ENCODE data around the gene BACE2. TPM values are rescaled to one million over a fixed set of nuclear protein-coding genes. Genes with fewer than 3 reads are reported as not detected.

Gene BACE2
- total and polyA plus RNA-seq, 4 donors, result 1.7 to 16.7 (median 5.6) TPM

DNA sequence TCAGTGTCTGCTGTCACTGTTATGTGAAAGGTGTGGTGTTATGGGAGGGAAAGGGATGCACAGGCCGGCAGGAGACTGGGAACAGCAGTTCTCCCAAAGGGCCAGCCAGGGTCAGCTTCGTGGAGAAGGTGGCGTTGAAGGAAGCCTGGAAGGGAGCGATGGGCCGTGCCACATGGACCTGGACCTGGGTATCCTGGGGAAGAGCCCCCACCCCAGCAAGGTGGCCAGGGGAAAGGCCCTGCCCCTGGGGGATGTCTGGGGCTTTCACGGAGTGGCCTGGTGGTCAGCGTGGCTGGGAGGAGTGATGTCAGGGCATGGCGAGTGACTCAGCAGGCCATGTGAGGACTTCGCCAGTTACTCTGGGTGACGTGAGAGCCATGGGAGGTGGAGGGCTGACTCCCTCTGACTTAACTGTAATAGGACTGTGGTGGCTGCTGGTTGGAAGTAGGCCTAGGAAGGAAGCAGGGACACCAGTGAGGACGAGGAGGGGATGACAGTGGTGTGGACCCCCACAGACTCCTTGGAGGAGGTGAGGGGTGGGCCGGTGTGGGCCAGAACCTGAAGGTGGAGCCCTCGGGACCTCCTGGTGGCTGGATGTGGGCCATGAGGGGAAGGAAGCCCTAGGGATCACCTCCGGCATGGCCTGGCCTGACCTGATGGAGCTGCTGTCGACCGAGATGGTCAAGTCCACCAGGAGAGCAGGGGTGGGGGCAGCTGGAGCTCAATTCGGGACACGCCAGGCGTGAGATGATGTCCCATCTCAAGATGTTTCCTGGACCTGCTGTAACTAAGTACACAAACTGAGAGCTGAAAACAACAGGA lies 54.5 kb downstream of the BACE2 start:
- Histone ChIP-seq H3K4me1 (ENCODE audit: control insufficient read depth in 4 of 4, insufficient read depth in 4 of 4, low read length in 3 of 4) (no peaks in the 10 kb centered on the region), H3K4me3 (ENCODE audit: low read depth in 1 of 3, low read length in 3 of 3) (no peak overlapping the region), H3K36me3 (ENCODE audit: control insufficient read depth in 4 of 4, insufficient read depth in 3 of 4, low read depth in 1 of 4, low read length in 3 of 4) (no peaks in the 10 kb centered on the region), H3K9me3 (ENCODE audit: control insufficient read depth in 4 of 4, low read length in 3 of 4) (no peaks in the 10 kb centered on the region), H3K9ac (ENCODE audit: low read depth in 1 of 2, low read length in 2 of 2) (no peak overlapping the region), H3K27me3 (ENCODE audit: control insufficient read depth in 4 of 4, insufficient read depth in 4 of 4, low read length in 3 of 4) (peaks cover 0 to 2% (median 0%) of the 10 kb centered on the region in 4 donors), H3K27ac (ENCODE audit: low read depth in 1 of 2, low read length in 2 of 2) (no peak overlapping the region)
- WGBS, result 89% methylated on average over 19 of the region's 19 CpGs
- TF ChIP-seq GABPA (IDR thresholded peaks at IDR 0.05 in 1 of 2, conservative IDR thresholded peaks at IDR 0.05 in 1 of 2) (no peak), HNF4G (IDR thresholded peaks at IDR 0.05) (no peak), JUND (IDR thresholded peaks at IDR 0.05) (no peak), EGR1 (IDR thresholded peaks at IDR 0.05; ENCODE audit: low read depth in 2 of 2) (no peak), SP1 (IDR thresholded peaks at IDR 0.05) (no peak), FOXA1 (IDR thresholded peaks at IDR 0.05) (no peak), YY1 (IDR thresholded peaks at IDR 0.05) (no peak), TAF1 (conservative IDR thresholded peaks at IDR 0.05) (no peak), FOXA2 (IDR thresholded peaks at IDR 0.05) (no peak), RXRA (IDR thresholded peaks at IDR 0.05) (no peak)
- TF ChIP-seq, protein P1, sequence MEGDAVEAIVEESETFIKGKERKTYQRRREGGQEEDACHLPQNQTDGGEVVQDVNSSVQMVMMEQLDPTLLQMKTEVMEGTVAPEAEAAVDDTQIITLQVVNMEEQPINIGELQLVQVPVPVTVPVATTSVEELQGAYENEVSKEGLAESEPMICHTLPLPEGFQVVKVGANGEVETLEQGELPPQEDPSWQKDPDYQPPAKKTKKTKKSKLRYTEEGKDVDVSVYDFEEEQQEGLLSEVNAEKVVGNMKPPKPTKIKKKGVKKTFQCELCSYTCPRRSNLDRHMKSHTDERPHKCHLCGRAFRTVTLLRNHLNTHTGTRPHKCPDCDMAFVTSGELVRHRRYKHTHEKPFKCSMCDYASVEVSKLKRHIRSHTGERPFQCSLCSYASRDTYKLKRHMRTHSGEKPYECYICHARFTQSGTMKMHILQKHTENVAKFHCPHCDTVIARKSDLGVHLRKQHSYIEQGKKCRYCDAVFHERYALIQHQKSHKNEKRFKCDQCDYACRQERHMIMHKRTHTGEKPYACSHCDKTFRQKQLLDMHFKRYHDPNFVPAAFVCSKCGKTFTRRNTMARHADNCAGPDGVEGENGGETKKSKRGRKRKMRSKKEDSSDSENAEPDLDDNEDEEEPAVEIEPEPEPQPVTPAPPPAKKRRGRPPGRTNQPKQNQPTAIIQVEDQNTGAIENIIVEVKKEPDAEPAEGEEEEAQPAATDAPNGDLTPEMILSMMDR (IDR thresholded peaks at IDR 0.05; ENCODE audit: low read depth, low read length, missing input control), result no peak
- TF ChIP-seq, protein P2, sequence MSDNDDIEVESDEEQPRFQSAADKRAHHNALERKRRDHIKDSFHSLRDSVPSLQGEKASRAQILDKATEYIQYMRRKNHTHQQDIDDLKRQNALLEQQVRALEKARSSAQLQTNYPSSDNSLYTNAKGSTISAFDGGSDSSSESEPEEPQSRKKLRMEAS (IDR thresholded peaks at IDR 0.05), result no peak
- TF ChIP-seq, protein P3, sequence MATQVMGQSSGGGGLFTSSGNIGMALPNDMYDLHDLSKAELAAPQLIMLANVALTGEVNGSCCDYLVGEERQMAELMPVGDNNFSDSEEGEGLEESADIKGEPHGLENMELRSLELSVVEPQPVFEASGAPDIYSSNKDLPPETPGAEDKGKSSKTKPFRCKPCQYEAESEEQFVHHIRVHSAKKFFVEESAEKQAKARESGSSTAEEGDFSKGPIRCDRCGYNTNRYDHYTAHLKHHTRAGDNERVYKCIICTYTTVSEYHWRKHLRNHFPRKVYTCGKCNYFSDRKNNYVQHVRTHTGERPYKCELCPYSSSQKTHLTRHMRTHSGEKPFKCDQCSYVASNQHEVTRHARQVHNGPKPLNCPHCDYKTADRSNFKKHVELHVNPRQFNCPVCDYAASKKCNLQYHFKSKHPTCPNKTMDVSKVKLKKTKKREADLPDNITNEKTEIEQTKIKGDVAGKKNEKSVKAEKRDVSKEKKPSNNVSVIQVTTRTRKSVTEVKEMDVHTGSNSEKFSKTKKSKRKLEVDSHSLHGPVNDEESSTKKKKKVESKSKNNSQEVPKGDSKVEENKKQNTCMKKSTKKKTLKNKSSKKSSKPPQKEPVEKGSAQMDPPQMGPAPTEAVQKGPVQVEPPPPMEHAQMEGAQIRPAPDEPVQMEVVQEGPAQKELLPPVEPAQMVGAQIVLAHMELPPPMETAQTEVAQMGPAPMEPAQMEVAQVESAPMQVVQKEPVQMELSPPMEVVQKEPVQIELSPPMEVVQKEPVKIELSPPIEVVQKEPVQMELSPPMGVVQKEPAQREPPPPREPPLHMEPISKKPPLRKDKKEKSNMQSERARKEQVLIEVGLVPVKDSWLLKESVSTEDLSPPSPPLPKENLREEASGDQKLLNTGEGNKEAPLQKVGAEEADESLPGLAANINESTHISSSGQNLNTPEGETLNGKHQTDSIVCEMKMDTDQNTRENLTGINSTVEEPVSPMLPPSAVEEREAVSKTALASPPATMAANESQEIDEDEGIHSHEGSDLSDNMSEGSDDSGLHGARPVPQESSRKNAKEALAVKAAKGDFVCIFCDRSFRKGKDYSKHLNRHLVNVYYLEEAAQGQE (IDR thresholded peaks at IDR 0.05), result no peak
- TF ChIP-seq, protein P4, sequence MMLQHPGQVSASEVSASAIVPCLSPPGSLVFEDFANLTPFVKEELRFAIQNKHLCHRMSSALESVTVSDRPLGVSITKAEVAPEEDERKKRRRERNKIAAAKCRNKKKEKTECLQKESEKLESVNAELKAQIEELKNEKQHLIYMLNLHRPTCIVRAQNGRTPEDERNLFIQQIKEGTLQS (IDR thresholded peaks at IDR 0.05), result no peak
- TF ChIP-seq, protein P5, sequence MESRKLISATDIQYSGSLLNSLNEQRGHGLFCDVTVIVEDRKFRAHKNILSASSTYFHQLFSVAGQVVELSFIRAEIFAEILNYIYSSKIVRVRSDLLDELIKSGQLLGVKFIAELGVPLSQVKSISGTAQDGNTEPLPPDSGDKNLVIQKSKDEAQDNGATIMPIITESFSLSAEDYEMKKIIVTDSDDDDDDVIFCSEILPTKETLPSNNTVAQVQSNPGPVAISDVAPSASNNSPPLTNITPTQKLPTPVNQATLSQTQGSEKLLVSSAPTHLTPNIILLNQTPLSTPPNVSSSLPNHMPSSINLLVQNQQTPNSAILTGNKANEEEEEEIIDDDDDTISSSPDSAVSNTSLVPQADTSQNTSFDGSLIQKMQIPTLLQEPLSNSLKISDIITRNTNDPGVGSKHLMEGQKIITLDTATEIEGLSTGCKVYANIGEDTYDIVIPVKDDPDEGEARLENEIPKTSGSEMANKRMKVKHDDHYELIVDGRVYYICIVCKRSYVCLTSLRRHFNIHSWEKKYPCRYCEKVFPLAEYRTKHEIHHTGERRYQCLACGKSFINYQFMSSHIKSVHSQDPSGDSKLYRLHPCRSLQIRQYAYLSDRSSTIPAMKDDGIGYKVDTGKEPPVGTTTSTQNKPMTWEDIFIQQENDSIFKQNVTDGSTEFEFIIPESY (IDR thresholded peaks at IDR 0.05), result no peak
- no peak for DNase-seq (ENCODE audit: low spot score)

Measured in liver (tissue), 9 donors.